IMR-90 (cell line): ENCODE data around the gene TGM2. TPM values are rescaled to one million over a fixed set of nuclear protein-coding genes. Genes with fewer than 3 reads are reported as not detected.

Experiments
- ATAC-seq: fragments of 200-7000 bp; cut with Tn5 transposase; 2 replicates; pipeline ENCODE4 v1.9.1; 2020; ENCODE audit warnings: low read depth, mild to moderate bottlenecking, moderate library complexity
- BruUV-seq: library from RNA; stranded (reverse); fragments of 400-500 nt; replicated peaks from 2 replicates; lab custom pipeline; 2021; lab: Mats Ljungman, UMichigan
- CTCF ChIA-PET: fragments of 300-600 bp; formaldehyde crosslinking; extraction: SDS; loops from one replicate; lab custom pipeline; 2021; ENCODE audit warnings: antibody characterized with exemption; lab: Yijun Ruan, JAX
- POLR2A ChIA-PET: fragments of 300-600 bp; sonication (Branson Sonifier 250); formaldehyde crosslinking; loops from one replicate; lab custom pipeline; 2022; ENCODE audit warnings: antibody characterized with exemption; ENCODE audit not compliant: unreplicated experiment; lab: Charles Lee
- DNase-seq: peaks from one replicate; pipeline ENCODE4 v3.0.0; 2013
- H2AFZ ChIP-seq: replicated peaks from 2 replicates; pipeline ENCODE3; 2013; ENCODE audit warnings: low read length, mild to moderate bottlenecking; ENCODE audit not compliant: poor library complexity
- H2AK5ac ChIP-seq: 2 replicates; pipeline ENCODE4 v1.6.1; 2013; ENCODE audit warnings: low read depth, low read length, inconsistent platforms
- H2AK9ac ChIP-seq: replicated peaks from 2 replicates; pipeline ENCODE3; 2013; ENCODE audit warnings: mild to moderate bottlenecking, low read depth, low read length, moderate library complexity; ENCODE audit not compliant: poor library complexity
- H2BK120ac ChIP-seq: 2 replicates; pipeline ENCODE4 v1.6.1; 2013; ENCODE audit warnings: low read depth, low read length, inconsistent platforms
- H2BK15ac ChIP-seq: 3 replicates; pipeline ENCODE4 v1.6.1; 2013; ENCODE audit warnings: low read depth, low read length, inconsistent platforms
- H2BK20ac ChIP-seq: 2 replicates; pipeline ENCODE4 v1.6.1; 2013; ENCODE audit warnings: low read depth, mild to moderate bottlenecking, inconsistent platforms, low read length, moderate library complexity
- H2BK5ac ChIP-seq: 2 replicates; pipeline ENCODE4 v1.6.1; 2013; ENCODE audit warnings: mild to moderate bottlenecking, low read depth, low read length, inconsistent platforms; ENCODE audit not compliant: poor library complexity, severe bottlenecking
- H3K14ac ChIP-seq: replicated peaks from 2 replicates; pipeline ENCODE4 v1.6.1; 2013; ENCODE audit warnings: low read depth, low read length, inconsistent platforms
- H3K18ac ChIP-seq: 2 replicates; pipeline ENCODE4 v1.6.1; 2013; ENCODE audit warnings: low read depth, low read length, control low read depth
- H3K23ac ChIP-seq: 2 replicates; pipeline ENCODE4 v1.6.1; 2013; ENCODE audit warnings: low read depth, low read length, inconsistent platforms
- H3K27ac ChIP-seq: 2 replicates; pipeline ENCODE4 v1.5.1; 2013; ENCODE audit warnings: mild to moderate bottlenecking, control low read depth, low read length; ENCODE audit not compliant: insufficient read depth
- H3K27me3 ChIP-seq: 2 replicates; pipeline ENCODE4 v1.6.1; 2013; ENCODE audit warnings: low read length; ENCODE audit not compliant: control insufficient read depth, insufficient read depth
- H3K36me3 ChIP-seq: 2 replicates; pipeline ENCODE4 v1.6.1; 2013; ENCODE audit warnings: low read length, mixed read lengths; ENCODE audit not compliant: control insufficient read depth, insufficient read depth
- H3K4ac ChIP-seq: 2 replicates; pipeline ENCODE4 v1.6.1; 2013; ENCODE audit warnings: low read depth, low read length, inconsistent platforms
- H3K4me1 ChIP-seq: 2 replicates; pipeline ENCODE4 v1.6.1; 2013; ENCODE audit warnings: low read length, mixed read lengths; ENCODE audit not compliant: control insufficient read depth, insufficient read depth
- H3K4me2 ChIP-seq: 2 replicates; pipeline ENCODE4 v1.6.1; 2013; ENCODE audit warnings: low read depth, mild to moderate bottlenecking, control low read depth, low read length, moderate library complexity
- H3K4me3 ChIP-seq: 2 replicates; pipeline ENCODE4 v1.5.1; 2013; ENCODE audit warnings: low read depth, mild to moderate bottlenecking, control low read depth, low read length, moderate library complexity; ENCODE audit not compliant: insufficient read depth
- H3K56ac ChIP-seq: 2 replicates; pipeline ENCODE4 v1.6.1; 2013; ENCODE audit warnings: low read length, inconsistent platforms; ENCODE audit not compliant: insufficient read depth; ENCODE audit errors: extremely low read depth
- H3K79me1 ChIP-seq, 2 experiments: 2 replicates each; pipeline ENCODE4 v1.6.1; 2013; ENCODE audit warnings: low read length in 2 of 2, inconsistent platforms in 1 of 2, low read depth in 1 of 2
- H3K9ac ChIP-seq: 2 replicates; pipeline ENCODE4 v1.6.1; 2013; ENCODE audit warnings: low read depth, low read length, control low read depth
- H3K9me1 ChIP-seq: 2 replicates; pipeline ENCODE4 v1.6.1; 2013; ENCODE audit warnings: low read length, inconsistent platforms; ENCODE audit not compliant: insufficient read depth
- H3K9me3 ChIP-seq: 2 replicates; pipeline ENCODE4 v1.6.1; 2013; ENCODE audit warnings: low read length; ENCODE audit not compliant: control insufficient read depth, insufficient read depth
- H4K20me1 ChIP-seq: 2 replicates; pipeline ENCODE4 v1.6.1; 2013; ENCODE audit warnings: low read length, inconsistent platforms; ENCODE audit not compliant: insufficient read depth
- H4K5ac ChIP-seq: 2 replicates; pipeline ENCODE4 v1.6.1; 2013; ENCODE audit warnings: mild to moderate bottlenecking, low read depth, low read length, control low read depth
- H4K8ac ChIP-seq, 2 experiments: 2 replicates each; pipeline ENCODE4 v1.6.1; 2013; ENCODE audit warnings: low read depth in 2 of 2, low read length in 2 of 2, control low read depth in 1 of 2, inconsistent platforms in 1 of 2
- H4K91ac ChIP-seq: 2 replicates; pipeline ENCODE4 v1.6.1; 2013; ENCODE audit warnings: low read depth, low read length, inconsistent platforms; ENCODE audit not compliant: insufficient read depth
- CEBPB ChIP-seq: IDR thresholded peaks from 2 replicates; pipeline ENCODE4 v1.6.1; 2012; ENCODE audit warnings: low read depth, low read length, improper control_type of control experiment
- CHD1 ChIP-seq: IDR thresholded peaks from 2 replicates; pipeline ENCODE4 v1.6.1; 2012; ENCODE audit warnings: low read depth, low read length, improper control_type of control experiment
- MAZ ChIP-seq: IDR thresholded peaks from 2 replicates; pipeline ENCODE4 v1.6.1; 2012; ENCODE audit warnings: low read depth, mild to moderate bottlenecking, low read length, improper control_type of control experiment, moderate library complexity, borderline replicate concordance
- MXI1 ChIP-seq: IDR thresholded peaks from 2 replicates; pipeline ENCODE4 v1.6.1; 2012; ENCODE audit warnings: low read depth, mild to moderate bottlenecking, low read length, moderate library complexity, borderline replicate concordance
- NFE2L2 ChIP-seq: fragments of 150-350 bp; IDR thresholded peaks from 2 replicates; pipeline ENCODE4 v1.6.1; 2016; ENCODE audit warnings: low read depth, mild to moderate bottlenecking, low read length
- POLR2A ChIP-seq: IDR thresholded peaks from 2 replicates; pipeline ENCODE4 v1.6.1; 2012; ENCODE audit warnings: mild to moderate bottlenecking, low read depth, low read length
- RAD21 ChIP-seq: IDR thresholded peaks from 2 replicates; pipeline ENCODE4 v1.6.1; 2012; ENCODE audit warnings: low read length, improper control_type of control experiment
- RCOR1 ChIP-seq: IDR thresholded peaks from 2 replicates; pipeline ENCODE4 v1.6.1; 2012; ENCODE audit warnings: mild to moderate bottlenecking, low read length, improper control_type of control experiment; ENCODE audit not compliant: insufficient replicate concordance
- WGBS, 2 experiments: methylation state at CpG; one replicate each; pipeline versions ENCODE4 v1.1.5 to v1.1.7; 2013; ENCODE audit warnings: missing lambda C conversion rate in 2 of 2; ENCODE audit not compliant: insufficient read length in 1 of 2; ENCODE audit errors: extremely low coverage in 2 of 2; 5-methylcytosine and 5-hydroxymethylcytosine counted together
- dilution Hi-C: fragments of 300-500 bp; cut with HindIII; formaldehyde crosslinking; loops from one replicate; pipeline ENCODE4 v1.14.3; 2018; ENCODE audit warnings: low sequenced_read_pairs; ENCODE audit not compliant: unreplicated experiment
- in situ Hi-C: fragments of 300-500 bp; cut with MboI; formaldehyde crosslinking; loops from 3 replicates; pipeline ENCODE4 v1.14.3; 2019; ENCODE audit warnings: low sequenced_read_pairs, inconsistent platforms, mixed read lengths
- intact Hi-C: fragments of 100-400 bp; cut with micrococcal nuclease; formaldehyde crosslinking; loops from 2 replicates; pipeline ENCODE4 v1.10.0; 2022
- polyA plus RNA-seq, 3 experiments: library from polyadenylated mRNA; depleted of rRNA; stranded (reverse); fragments of >200 nt; gene quantifications; 2 replicates each; pipeline ENCODE4 v1.2.3, GENCODE V29; 2012; ENCODE audit warnings: low replicate concordance in 1 of 3
- total RNA-seq: library from RNA; depleted of rRNA; stranded (reverse); fragments of >200 nt; gene quantifications from 2 replicates; pipeline ENCODE4 v1.2.3, GENCODE V29; 2012
- TF ChIP-seq, protein P1 (sequence below): fragments of 150-350 bp; IDR thresholded peaks from 2 replicates; pipeline ENCODE4 v1.6.1; 2017; ENCODE audit warnings: mild to moderate bottlenecking, antibody characterized with exemption, low read length, low read depth
- TF ChIP-seq, protein P2 (sequence below): fragments of 150-350 bp; IDR thresholded peaks from 2 replicates; pipeline ENCODE4 v1.6.1; 2016; ENCODE audit warnings: low read depth, mild to moderate bottlenecking, low read length, moderate library complexity, borderline replicate concordance
- TF ChIP-seq, protein P3 (sequence below): conservative IDR thresholded peaks from 2 replicates; pipeline ENCODE4 v1.5.1; 2012; ENCODE audit warnings: mild to moderate bottlenecking, low read depth, low read length, improper control_type of control experiment

Gene TGM2
- total and polyA plus RNA-seq, 2 of the 4 experiments (the other 2 are of a cell fraction) = 239 to 268 TPM

DNA sequence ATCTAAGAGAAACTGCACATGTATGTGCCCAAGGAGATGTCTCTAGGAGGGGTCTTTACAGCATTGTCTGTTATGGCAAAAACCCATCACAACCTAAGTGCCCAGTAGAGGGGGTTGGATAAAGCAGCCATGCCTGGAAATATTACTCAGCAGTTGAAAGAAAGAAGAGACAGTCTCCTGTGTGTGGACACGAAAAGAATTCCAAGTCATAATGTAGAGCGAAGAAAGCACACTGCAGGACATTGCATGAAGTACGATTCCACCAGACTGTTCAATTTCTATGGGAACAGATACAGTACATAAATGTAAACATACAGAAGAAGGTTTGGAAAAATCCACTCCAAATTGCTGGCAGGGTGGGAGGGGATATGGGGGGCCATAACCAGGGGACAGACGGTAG, 7.3 kb upstream of the TGM2 start:
- Histone ChIP-seq H3K79me1 (no peaks in the 10 kb centered on the region), H3K14ac (peak overlapping the region; percentile 20; the same call in 1 of the 2 replicates), H3K9me1 (peaks cover 20% of the 10 kb centered on the region), H3K4ac (no peak overlapping the region; the same call in 1 of the 2 replicates), H2AFZ (no peak overlapping the region), H2AK9ac (no peak overlapping the region), H3K56ac (no peak overlapping the region), H4K8ac (peak overlapping the region in 1 of 2 experiments; percentile 49; a peak in 2 of 4 replicates), H3K4me1 (peaks cover 40% of the 10 kb centered on the region), H3K9ac (no peak overlapping the region), H3K27me3 (no peaks in the 10 kb centered on the region), H3K4me3 (no peak overlapping the region), H4K91ac (peak overlapping the region; percentile 43; the same call in 1 of the 2 replicates), H3K23ac (no peak overlapping the region), H2AK5ac (no peak overlapping the region), H2BK15ac (peak overlapping the region; percentile 15; the same call in 2 of the 3 replicates), H3K4me2 (peak overlapping the region; percentile 25; the same call in 1 of the 2 replicates), H3K18ac (peak overlapping the region; percentile 68; the same call in 1 of the 2 replicates), H3K36me3 (no peaks in the 10 kb centered on the region), H3K9me3 (no peaks in the 10 kb centered on the region), H4K20me1 (no peaks in the 10 kb centered on the region), H2BK5ac (peak overlapping the region; percentile 94), H4K5ac (peak overlapping the region; percentile 9; the same call in 1 of the 2 replicates), H2BK120ac (peak overlapping the region; percentile 45; the same call in 1 of the 2 replicates), H2BK20ac (peak overlapping the region; percentile 51), H3K27ac (0 out of 2 replicates have a peak overlapping the region, but pooled peaks have one; percentile 2)
- CTCF ChIA-PET = interaction anchor here (1.0 to 1.4 kb wide), 4 partner anchors 43 to 99 kb away, joined by 3 to 7 read pairs (median 4); no protein-coding TSS in a partner anchor
- in situ Hi-C loops = no loop called here
- BruUV-seq = no TSS peak
- no CpG with 5 or more reads among the region's 4 CpGs for WGBS, 2 experiments
- dilution Hi-C loops = no loop called here
- POLR2A ChIA-PET = no interaction called here
- intact Hi-C loops = loop anchor here (2.0 kb wide), 2 partner anchors 44 to 100 kb away; no protein-coding TSS in a partner anchor
- ATAC-seq (no peak), DNase-seq (peak; percentile 59)
- TF ChIP-seq, protein P1, sequence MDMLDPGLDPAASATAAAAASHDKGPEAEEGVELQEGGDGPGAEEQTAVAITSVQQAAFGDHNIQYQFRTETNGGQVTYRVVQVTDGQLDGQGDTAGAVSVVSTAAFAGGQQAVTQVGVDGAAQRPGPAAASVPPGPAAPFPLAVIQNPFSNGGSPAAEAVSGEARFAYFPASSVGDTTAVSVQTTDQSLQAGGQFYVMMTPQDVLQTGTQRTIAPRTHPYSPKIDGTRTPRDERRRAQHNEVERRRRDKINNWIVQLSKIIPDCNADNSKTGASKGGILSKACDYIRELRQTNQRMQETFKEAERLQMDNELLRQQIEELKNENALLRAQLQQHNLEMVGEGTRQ = no peak
- TF ChIP-seq NFE2L2 = no peak
- no peak for TF ChIP-seq CHD1
- no peak for TF ChIP-seq RCOR1
- no peak for TF ChIP-seq CEBPB
- no peak for TF ChIP-seq POLR2A
- TF ChIP-seq MXI1 = no peak
- TF ChIP-seq MAZ = no peak
- peak; percentile 43 for TF ChIP-seq RAD21
- TF ChIP-seq, protein P2, sequence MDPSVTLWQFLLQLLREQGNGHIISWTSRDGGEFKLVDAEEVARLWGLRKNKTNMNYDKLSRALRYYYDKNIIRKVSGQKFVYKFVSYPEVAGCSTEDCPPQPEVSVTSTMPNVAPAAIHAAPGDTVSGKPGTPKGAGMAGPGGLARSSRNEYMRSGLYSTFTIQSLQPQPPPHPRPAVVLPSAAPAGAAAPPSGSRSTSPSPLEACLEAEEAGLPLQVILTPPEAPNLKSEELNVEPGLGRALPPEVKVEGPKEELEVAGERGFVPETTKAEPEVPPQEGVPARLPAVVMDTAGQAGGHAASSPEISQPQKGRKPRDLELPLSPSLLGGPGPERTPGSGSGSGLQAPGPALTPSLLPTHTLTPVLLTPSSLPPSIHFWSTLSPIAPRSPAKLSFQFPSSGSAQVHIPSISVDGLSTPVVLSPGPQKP = no peak
- TF ChIP-seq, protein P3, sequence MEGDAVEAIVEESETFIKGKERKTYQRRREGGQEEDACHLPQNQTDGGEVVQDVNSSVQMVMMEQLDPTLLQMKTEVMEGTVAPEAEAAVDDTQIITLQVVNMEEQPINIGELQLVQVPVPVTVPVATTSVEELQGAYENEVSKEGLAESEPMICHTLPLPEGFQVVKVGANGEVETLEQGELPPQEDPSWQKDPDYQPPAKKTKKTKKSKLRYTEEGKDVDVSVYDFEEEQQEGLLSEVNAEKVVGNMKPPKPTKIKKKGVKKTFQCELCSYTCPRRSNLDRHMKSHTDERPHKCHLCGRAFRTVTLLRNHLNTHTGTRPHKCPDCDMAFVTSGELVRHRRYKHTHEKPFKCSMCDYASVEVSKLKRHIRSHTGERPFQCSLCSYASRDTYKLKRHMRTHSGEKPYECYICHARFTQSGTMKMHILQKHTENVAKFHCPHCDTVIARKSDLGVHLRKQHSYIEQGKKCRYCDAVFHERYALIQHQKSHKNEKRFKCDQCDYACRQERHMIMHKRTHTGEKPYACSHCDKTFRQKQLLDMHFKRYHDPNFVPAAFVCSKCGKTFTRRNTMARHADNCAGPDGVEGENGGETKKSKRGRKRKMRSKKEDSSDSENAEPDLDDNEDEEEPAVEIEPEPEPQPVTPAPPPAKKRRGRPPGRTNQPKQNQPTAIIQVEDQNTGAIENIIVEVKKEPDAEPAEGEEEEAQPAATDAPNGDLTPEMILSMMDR = peak; percentile 47
